Measurements from ENCODE around the gene TMC1. TPM values are rescaled to one million over a fixed set of nuclear protein-coding genes. Genes with fewer than 3 reads are reported as not detected.
A peak's percentile ranks its signal among the peaks of the same experiment; 100 is the strongest.

Gene TMC1
- total RNA-seq, 1 experiment from 2014 or later, result 0.36 TPM

GRCh38 chr9:72749276-72749675, 227.9 kb downstream of the TMC1 start:
- Histone ChIP-seq H3K27ac (ENCODE audit: low read length) (no peak overlapping the region), H3K36me3 (ENCODE audit: control insufficient read depth, insufficient read depth, low read length) (no peaks in the 10 kb centered on the region), H3K27me3 (ENCODE audit: control insufficient read depth, insufficient read depth, low read length) (no peaks in the 10 kb centered on the region), H3K9me3 (ENCODE audit: control insufficient read depth, insufficient read depth, low read depth, low read length) (no peaks in the 10 kb centered on the region), H3K4me1 (ENCODE audit: control insufficient read depth, insufficient read depth, low read length) (no peaks in the 10 kb centered on the region), H3K4me3 (ENCODE audit: low read depth in 2 of 2, low read length in 2 of 2) (no peak overlapping the region)
- no peak for ATAC-seq
- BruUV-seq (replicated peaks), result no TSS peak
- CTCF ChIA-PET, result no interaction called here
- DNase-seq (ENCODE audit: low read depth, low spot score), result no peak
- POLR2A ChIA-PET, result no interaction called here
- in situ Hi-C loops (cut with HindIII; ENCODE audit: low pct_unique_long_range_greater_than_20kb, low sequenced_read_pairs), result no loop called here
- intact Hi-C loops (cut with micrococcal nuclease; ENCODE audit: unreplicated experiment), result no loop called here
- TF ChIP-seq CTCF (IDR thresholded peaks at IDR 0.05), result no peak
- TF ChIP-seq POLR2AphosphoS5 (IDR thresholded peaks at IDR 0.05; ENCODE audit: low read depth, low read length), result no peak
- TF ChIP-seq TCF7L2 (IDR thresholded peaks at IDR 0.05; ENCODE audit: low read depth, low read length), result no peak

GRCh38 chr9:72751541-72751940, 230.1 kb downstream of the TMC1 start:
- no peaks in the 10 kb centered on the region for H3K27me3 ChIP-seq (ENCODE audit: control insufficient read depth, insufficient read depth, low read length)
- ATAC-seq, result no peak
- CTCF ChIA-PET, result no interaction called here
- in situ Hi-C loops (cut with HindIII; ENCODE audit: low pct_unique_long_range_greater_than_20kb, low sequenced_read_pairs) (no loop called here), intact Hi-C loops (cut with micrococcal nuclease; ENCODE audit: unreplicated experiment) (no loop called here)
- POLR2A ChIA-PET, result no interaction called here
- no peak for TF ChIP-seq REST (IDR thresholded peaks at IDR 0.05; ENCODE audit: insufficient read depth in 1 of 2, low read depth in 2 of 2, low read length in 1 of 2)
- TF ChIP-seq TCF7L2 (IDR thresholded peaks at IDR 0.05; ENCODE audit: low read depth, low read length), result no peak
- no TSS peak for BruUV-seq (replicated peaks)
- H3K4me1 ChIP-seq (ENCODE audit: control insufficient read depth, insufficient read depth, low read length), result no peaks in the 10 kb centered on the region
- no peak overlapping the region for H3K27ac ChIP-seq (ENCODE audit: low read length)
- DNase-seq (ENCODE audit: low read depth, low spot score), result no peak
- no peaks in the 10 kb centered on the region for H3K36me3 ChIP-seq (ENCODE audit: control insufficient read depth, insufficient read depth, low read length)
- no peak overlapping the region for H3K4me3 ChIP-seq (ENCODE audit: low read depth in 2 of 2, low read length in 2 of 2)
- H3K9me3 ChIP-seq (ENCODE audit: control insufficient read depth, insufficient read depth, low read depth, low read length), result no peaks in the 10 kb centered on the region

- no peaks in the 10 kb centered on the region for H3K36me3 ChIP-seq (ENCODE audit: control insufficient read depth, insufficient read depth, low read length)
- BruUV-seq (replicated peaks), result no TSS peak
- no peaks in the 10 kb centered on the region for H3K9me3 ChIP-seq (ENCODE audit: control insufficient read depth, insufficient read depth, low read depth, low read length)
- H3K4me1 ChIP-seq (ENCODE audit: control insufficient read depth, insufficient read depth, low read length), result no peaks in the 10 kb centered on the region
- H3K27ac ChIP-seq (ENCODE audit: low read length), result no peak overlapping the region; the same call in 1 of the 2 replicates
- TF ChIP-seq CTCF (IDR thresholded peaks at IDR 0.05), result peak; percentile 45; the same call in 1 of the 2 replicates
- TF ChIP-seq REST (IDR thresholded peaks at IDR 0.05; ENCODE audit: insufficient read depth in 1 of 2, low read depth in 2 of 2, low read length in 1 of 2), result no peak
- ChIA-PET CTCF (interaction anchor here (0.6 kb wide), 2 partner anchors 54 to 1879 kb away, joined by 4 to 6 read pairs; no protein-coding TSS in a partner anchor), POLR2A (interaction anchor here (0.6 kb wide), 3 partner anchors 68 to 227 kb away, joined by 6 to 10 read pairs (median 9); no protein-coding TSS in a partner anchor)
- no peaks in the 10 kb centered on the region for H3K27me3 ChIP-seq (ENCODE audit: control insufficient read depth, insufficient read depth, low read length)
- ATAC-seq (no peak), DNase-seq (ENCODE audit: low read depth, low spot score) (peak; percentile 7)
- intact Hi-C loops (cut with micrococcal nuclease; ENCODE audit: unreplicated experiment), result no loop called here
- no peak overlapping the region for H3K4me3 ChIP-seq (ENCODE audit: low read depth in 2 of 2, low read length in 2 of 2)
- in situ Hi-C loops (cut with HindIII; ENCODE audit: low pct_unique_long_range_greater_than_20kb, low sequenced_read_pairs), result no loop called here
Observed at GRCh38 chr9:72753266-72753893, 232.0 kb downstream of the TMC1 start.

Data from Panc1 (cell line).